ENCODE data around the gene ALDH1A3. TPM values are rescaled to one million over a fixed set of nuclear protein-coding genes. Genes with fewer than 3 reads are reported as not detected.

Gene ALDH1A3
- total RNA-seq, 4 donors from 2014 or later = 6.8 to 12.4 (median 7.7) TPM

GRCh38 chr15:100903168-100903554, 23.5 kb downstream of the ALDH1A3 start:
- peak overlapping the region; percentile 86 for H3K27ac ChIP-seq
- H3K4me3 ChIP-seq = no peak overlapping the region
- 44% methylated on average over 3 of the region's 3 CpGs for WGBS

GRCh38 chr15:100905850-100906249, 26.2 kb downstream of the ALDH1A3 start:
- TF ChIP-seq EP300 (IDR thresholded peaks at IDR 0.05) (no peak), CTCF (IDR thresholded peaks at IDR 0.05) (peak in 1 of 2 donors; percentile 20), POLR2A (IDR thresholded peaks at IDR 0.05) (no peak), POLR2AphosphoS5 (IDR thresholded peaks at IDR 0.05) (no peak)
- no peaks in the 10 kb centered on the region for H3K9me3 ChIP-seq
- DNase-seq (ENCODE audit: low spot score in 2 of 2) = peak in 1 of 2 donors; percentile 70
- H3K4me3 ChIP-seq = no peak overlapping the region
- no peaks in the 10 kb centered on the region for H3K36me3 ChIP-seq
- peaks cover 27% of the 10 kb centered on the region for H3K4me1 ChIP-seq
- H3K27me3 ChIP-seq = no peaks in the 10 kb centered on the region
- H3K27ac ChIP-seq = no peak overlapping the region
- WGBS = 64% methylated on average over 8 of the region's 8 CpGs

More at GRCh38 chr15:100903168-100903554, 23.5 kb downstream of the ALDH1A3 start:
- H3K36me3 ChIP-seq = no peaks in the 10 kb centered on the region
- TF ChIP-seq CTCF (IDR thresholded peaks at IDR 0.05) (no peak), POLR2A (IDR thresholded peaks at IDR 0.05) (no peak), EP300 (IDR thresholded peaks at IDR 0.05) (no peak), POLR2AphosphoS5 (IDR thresholded peaks at IDR 0.05) (no peak)
- peaks cover 32% of the 10 kb centered on the region for H3K4me1 ChIP-seq
- no peaks in the 10 kb centered on the region for H3K27me3 ChIP-seq
- no peak for DNase-seq (ENCODE audit: low spot score in 2 of 2)
- H3K9me3 ChIP-seq = no peaks in the 10 kb centered on the region

DNA sequence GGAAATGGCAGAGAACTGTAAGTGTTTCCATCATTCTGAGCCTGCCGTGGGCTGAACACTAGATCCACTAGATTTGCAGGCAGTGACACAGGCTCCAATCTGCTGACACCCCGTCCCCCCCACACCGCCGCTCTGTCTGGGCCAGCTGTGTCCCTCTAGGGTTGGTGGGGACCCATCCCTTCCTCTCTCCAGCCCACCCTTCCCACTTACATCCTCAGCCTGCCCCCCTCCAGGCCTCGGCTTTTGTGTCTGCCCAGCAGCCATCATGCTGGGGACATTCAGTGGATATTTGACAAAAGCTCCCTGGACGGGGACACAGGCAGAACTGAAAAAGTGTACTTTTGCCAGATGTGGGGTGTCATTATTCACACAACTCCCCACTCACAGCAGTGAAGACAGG, 28.8 kb downstream of the ALDH1A3 start:
- peak in 1 of 2 donors; percentile 62 for DNase-seq (ENCODE audit: low spot score in 2 of 2)
- Histone ChIP-seq H3K9me3 (no peaks in the 10 kb centered on the region), H3K36me3 (no peaks in the 10 kb centered on the region), H3K27ac (no peak overlapping the region), H3K4me3 (no peak overlapping the region), H3K27me3 (no peaks in the 10 kb centered on the region), H3K4me1 (peaks cover under 1% of the 10 kb centered on the region)
- WGBS = 86% methylated on average over 6 of the region's 6 CpGs
- TF ChIP-seq POLR2A (IDR thresholded peaks at IDR 0.05) (no peak), EP300 (IDR thresholded peaks at IDR 0.05) (no peak), POLR2AphosphoS5 (IDR thresholded peaks at IDR 0.05) (no peak), CTCF (IDR thresholded peaks at IDR 0.05) (no peak)

DNA sequence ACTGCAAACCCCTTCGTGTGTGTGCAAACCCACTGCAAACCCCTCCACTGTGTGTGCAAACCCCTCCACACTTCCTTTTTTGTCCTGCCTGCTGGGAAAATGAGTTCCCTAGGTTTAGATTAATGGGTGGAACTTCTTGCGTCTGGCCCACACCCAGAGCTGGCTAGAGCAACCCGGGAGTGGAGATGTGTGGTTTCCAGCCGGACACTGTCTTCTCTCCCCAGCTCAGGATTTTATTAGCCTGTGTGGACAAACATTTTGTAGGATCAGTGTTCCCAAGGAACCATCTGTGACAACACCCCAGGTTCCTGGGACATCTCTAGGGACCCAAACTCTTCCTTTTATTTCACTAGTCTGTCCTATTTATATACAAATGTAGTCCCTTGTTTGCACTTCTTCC, 29.9 kb downstream of the ALDH1A3 start:
- DNase-seq (ENCODE audit: low spot score in 2 of 2) = peak in 1 of 2 donors; percentile 38
- H3K4me1 ChIP-seq = peaks cover 3% of the 10 kb centered on the region

GRCh38 chr15:100909989-100910955, 30.6 kb downstream of the ALDH1A3 start:
- Histone ChIP-seq H3K4me1 (peaks cover 3% of the 10 kb centered on the region), H3K9me3 (no peaks in the 10 kb centered on the region), H3K4me3 (no peak overlapping the region), H3K36me3 (no peaks in the 10 kb centered on the region), H3K27ac (no peak overlapping the region), H3K27me3 (no peaks in the 10 kb centered on the region)
- 83% methylated on average over 12 of the region's 12 CpGs for WGBS
- DNase-seq (ENCODE audit: low spot score in 2 of 2) = peak in 1 of 2 donors; percentile 47
- TF ChIP-seq POLR2A (IDR thresholded peaks at IDR 0.05) = no peak
- no peak for TF ChIP-seq EP300 (IDR thresholded peaks at IDR 0.05)
- TF ChIP-seq POLR2AphosphoS5 (IDR thresholded peaks at IDR 0.05) = no peak
- TF ChIP-seq CTCF (IDR thresholded peaks at IDR 0.05) = no peak

More for the DNA sequence above, 29.9 kb downstream of the ALDH1A3 start:
- H3K27ac ChIP-seq = no peak overlapping the region
- WGBS = 64% methylated on average over 4 of the region's 4 CpGs
- TF ChIP-seq EP300 (IDR thresholded peaks at IDR 0.05) (no peak), POLR2AphosphoS5 (IDR thresholded peaks at IDR 0.05) (no peak), POLR2A (IDR thresholded peaks at IDR 0.05) (no peak)
- H3K36me3 ChIP-seq = no peaks in the 10 kb centered on the region
- no peaks in the 10 kb centered on the region for H3K27me3 ChIP-seq
- H3K4me3 ChIP-seq = no peak overlapping the region
- H3K9me3 ChIP-seq = no peaks in the 10 kb centered on the region

Data from suprapubic skin (tissue), 4 donors.